ENCODE data around the gene RAPGEF6. TPM values are rescaled to one million over a fixed set of nuclear protein-coding genes. Genes with fewer than 3 reads are reported as not detected.
"Not testable (repeated sequence)": the region's sequence is repeated elsewhere in the genome, so short reads cannot be mapped to it uniquely, and the experiment has no call there.

Gene RAPGEF6
- total RNA-seq, 1 donor = 15.6 TPM

DNA sequence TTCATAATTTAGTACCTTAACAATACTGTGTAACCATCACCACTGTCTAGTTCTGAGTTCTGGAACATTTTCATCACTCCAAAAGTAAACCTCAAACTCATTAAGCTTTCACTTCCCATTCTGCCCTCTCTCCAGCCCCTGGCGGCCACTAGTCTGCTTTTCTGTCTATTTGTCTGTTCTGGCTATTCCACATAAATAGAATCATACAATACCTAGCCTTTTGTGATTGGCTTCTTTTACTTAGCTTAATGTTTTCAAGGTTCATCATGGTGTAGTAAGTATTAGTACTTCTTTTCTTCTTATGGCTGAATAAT, 138.7 kb downstream of the RAPGEF6 start:
- Histone ChIP-seq H3K79me2 (ENCODE audit: insufficient read depth, low read length) (no peaks in the 10 kb centered on the region), H3K36me3 (ENCODE audit: insufficient read depth, low read length) (peaks cover 4% of the 10 kb centered on the region), H4K20me1 (ENCODE audit: insufficient read depth, low read length) (no peaks in the 10 kb centered on the region), H3K27ac (ENCODE audit: low read depth, low read length) (no peak overlapping the region), H2AFZ (ENCODE audit: low read length) (no peak overlapping the region), H3K4me1 (ENCODE audit: insufficient read depth, low read length) (peaks cover 8% of the 10 kb centered on the region), H3K4me2 (ENCODE audit: insufficient read depth, low read length) (no peak overlapping the region), H3K27me3 (ENCODE audit: insufficient read depth, low read length) (no peaks in the 10 kb centered on the region), H3K4me3 (ENCODE audit: insufficient read depth, low read length) (no peak overlapping the region), H3K9me3 (ENCODE audit: low read depth, low read length) (no peaks in the 10 kb centered on the region)
- TF ChIP-seq, protein P1, sequence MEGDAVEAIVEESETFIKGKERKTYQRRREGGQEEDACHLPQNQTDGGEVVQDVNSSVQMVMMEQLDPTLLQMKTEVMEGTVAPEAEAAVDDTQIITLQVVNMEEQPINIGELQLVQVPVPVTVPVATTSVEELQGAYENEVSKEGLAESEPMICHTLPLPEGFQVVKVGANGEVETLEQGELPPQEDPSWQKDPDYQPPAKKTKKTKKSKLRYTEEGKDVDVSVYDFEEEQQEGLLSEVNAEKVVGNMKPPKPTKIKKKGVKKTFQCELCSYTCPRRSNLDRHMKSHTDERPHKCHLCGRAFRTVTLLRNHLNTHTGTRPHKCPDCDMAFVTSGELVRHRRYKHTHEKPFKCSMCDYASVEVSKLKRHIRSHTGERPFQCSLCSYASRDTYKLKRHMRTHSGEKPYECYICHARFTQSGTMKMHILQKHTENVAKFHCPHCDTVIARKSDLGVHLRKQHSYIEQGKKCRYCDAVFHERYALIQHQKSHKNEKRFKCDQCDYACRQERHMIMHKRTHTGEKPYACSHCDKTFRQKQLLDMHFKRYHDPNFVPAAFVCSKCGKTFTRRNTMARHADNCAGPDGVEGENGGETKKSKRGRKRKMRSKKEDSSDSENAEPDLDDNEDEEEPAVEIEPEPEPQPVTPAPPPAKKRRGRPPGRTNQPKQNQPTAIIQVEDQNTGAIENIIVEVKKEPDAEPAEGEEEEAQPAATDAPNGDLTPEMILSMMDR (IDR thresholded peaks at IDR 0.05; ENCODE audit: extremely low read depth, low read depth, low read length) = no peak
- DNase-seq (ENCODE audit: insufficient read length, low spot score, missing footprints) = no peak

DNA sequence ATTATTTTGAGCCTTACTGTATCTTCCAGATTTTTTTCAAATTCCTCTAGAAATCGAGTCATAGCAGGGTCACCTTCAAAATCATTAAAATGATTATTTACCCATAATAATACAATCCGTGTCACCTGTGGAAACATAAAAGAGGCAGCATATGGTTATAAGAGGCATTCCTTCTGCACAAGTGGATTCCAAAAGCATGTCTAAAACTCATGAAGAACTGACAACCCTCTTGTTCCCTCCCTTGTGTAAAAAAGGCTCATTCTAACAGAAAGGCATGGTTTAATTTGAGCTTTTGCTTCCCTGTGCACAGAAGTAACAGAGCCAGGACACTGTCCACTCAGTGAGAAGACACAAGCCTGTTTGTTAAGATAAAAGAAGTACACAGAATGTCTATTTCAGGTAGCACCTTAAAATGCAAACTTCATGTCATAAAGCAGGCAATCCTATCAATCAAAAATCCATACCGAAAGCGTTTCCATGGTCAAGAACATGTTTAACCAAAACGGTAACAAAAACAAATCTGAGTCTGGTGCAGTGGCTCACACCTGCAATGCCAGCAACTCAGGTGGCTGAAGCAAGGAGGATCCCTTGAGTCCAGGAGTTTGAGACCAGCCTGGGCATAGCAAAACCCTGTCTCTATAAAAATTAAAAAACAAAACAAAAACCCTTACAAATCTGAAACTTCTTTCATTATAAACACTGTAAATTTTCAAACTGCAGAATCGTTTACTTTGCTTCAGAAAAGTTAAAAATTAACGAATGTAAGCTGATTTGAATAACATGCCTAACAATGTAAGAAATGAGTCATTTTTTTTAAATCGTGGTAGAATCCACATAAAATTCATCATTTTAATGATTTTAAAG, 139.3 kb downstream of the RAPGEF6 start:
- Histone ChIP-seq H3K4me2 (ENCODE audit: insufficient read depth, low read length) (no peak overlapping the region), H3K4me1 (ENCODE audit: insufficient read depth, low read length) (peaks cover 9% of the 10 kb centered on the region), H4K20me1 (ENCODE audit: insufficient read depth, low read length) (no peaks in the 10 kb centered on the region), H3K36me3 (ENCODE audit: insufficient read depth, low read length) (peaks cover 4% of the 10 kb centered on the region), H3K4me3 (ENCODE audit: insufficient read depth, low read length) (no peak overlapping the region), H3K27me3 (ENCODE audit: insufficient read depth, low read length) (no peaks in the 10 kb centered on the region), H3K9me3 (ENCODE audit: low read depth, low read length) (no peaks in the 10 kb centered on the region), H2AFZ (ENCODE audit: low read length) (no peak overlapping the region), H3K27ac (ENCODE audit: low read depth, low read length) (no peak overlapping the region), H3K79me2 (ENCODE audit: insufficient read depth, low read length) (no peaks in the 10 kb centered on the region)
- no peak for DNase-seq (ENCODE audit: insufficient read length, low spot score, missing footprints)
- TF ChIP-seq, protein P1 (IDR thresholded peaks at IDR 0.05; ENCODE audit: extremely low read depth, low read depth, low read length) = no peak

DNA sequence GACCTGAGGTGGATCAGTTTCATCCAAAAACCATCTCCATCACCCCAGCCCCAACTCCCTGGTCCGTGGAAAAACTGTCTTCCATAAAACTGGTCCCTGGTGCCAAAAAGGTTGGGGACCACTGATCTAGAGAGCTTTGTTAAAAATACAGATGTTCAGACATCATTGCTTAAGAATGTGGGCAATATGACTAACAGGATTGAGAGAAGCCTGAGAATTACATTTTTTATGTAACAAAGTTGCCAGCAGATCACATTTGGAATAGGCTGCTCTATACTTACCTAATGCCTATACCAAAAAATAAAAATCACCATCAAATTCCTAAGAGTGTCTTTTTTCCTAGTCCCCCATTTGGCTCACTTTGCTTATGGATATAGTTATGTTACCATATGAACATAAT, 143.3 kb downstream of the RAPGEF6 start:
- Histone ChIP-seq H3K4me1 (ENCODE audit: insufficient read depth, low read length) (peaks cover 22% of the 10 kb centered on the region), H3K4me2 (ENCODE audit: insufficient read depth, low read length) (no peak overlapping the region), H3K27me3 (ENCODE audit: insufficient read depth, low read length) (no peaks in the 10 kb centered on the region), H3K79me2 (ENCODE audit: insufficient read depth, low read length) (no peaks in the 10 kb centered on the region), H3K9me3 (ENCODE audit: low read depth, low read length) (no peaks in the 10 kb centered on the region), H3K36me3 (ENCODE audit: insufficient read depth, low read length) (peaks cover 4% of the 10 kb centered on the region), H2AFZ (ENCODE audit: low read length) (no peak overlapping the region), H4K20me1 (ENCODE audit: insufficient read depth, low read length) (no peaks in the 10 kb centered on the region), H3K27ac (ENCODE audit: low read depth, low read length) (peak overlapping the region; percentile 51), H3K4me3 (ENCODE audit: insufficient read depth, low read length) (no peak overlapping the region)
- DNase-seq (ENCODE audit: insufficient read length, low spot score, missing footprints) = peak; percentile 13
- TF ChIP-seq, protein P1 (IDR thresholded peaks at IDR 0.05; ENCODE audit: extremely low read depth, low read depth, low read length) = no peak

DNA sequence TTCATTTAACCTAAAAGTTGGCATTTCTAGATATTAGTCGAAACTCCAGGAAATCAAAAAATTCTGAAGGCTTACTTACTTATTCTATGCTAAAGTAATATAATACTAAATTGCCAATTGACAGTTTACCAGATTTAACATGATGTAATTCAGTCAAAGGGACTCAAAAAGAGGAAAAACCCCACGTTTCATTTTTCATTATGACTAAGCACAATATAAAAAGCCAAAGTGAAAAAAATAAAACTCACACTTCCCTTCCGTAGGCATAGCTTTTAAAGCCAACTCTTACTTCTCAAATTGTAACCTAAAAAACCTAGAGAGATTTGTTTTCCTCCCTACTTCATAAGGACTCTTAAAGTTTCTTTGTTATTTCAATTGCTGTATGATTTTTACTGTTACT, 146.6 kb downstream of the RAPGEF6 start:
- H3K4me2 ChIP-seq (ENCODE audit: insufficient read depth, low read length) = peak overlapping the region; percentile 62
- no peaks in the 10 kb centered on the region for H3K36me3 ChIP-seq (ENCODE audit: insufficient read depth, low read length)
- H3K4me3 ChIP-seq (ENCODE audit: insufficient read depth, low read length) = peak overlapping the region; percentile 28
- H3K4me1 ChIP-seq (ENCODE audit: insufficient read depth, low read length) = peaks cover 22% of the 10 kb centered on the region
- no peaks in the 10 kb centered on the region for H3K27me3 ChIP-seq (ENCODE audit: insufficient read depth, low read length)
- DNase-seq (ENCODE audit: insufficient read length, low spot score, missing footprints) = peak; percentile 0
- TF ChIP-seq, protein P1 (IDR thresholded peaks at IDR 0.05; ENCODE audit: extremely low read depth, low read depth, low read length) = no peak
- H4K20me1 ChIP-seq (ENCODE audit: insufficient read depth, low read length) = no peaks in the 10 kb centered on the region
- peak overlapping the region; percentile 43 for H2AFZ ChIP-seq (ENCODE audit: low read length)
- H3K9me3 ChIP-seq (ENCODE audit: low read depth, low read length) = no peaks in the 10 kb centered on the region
- peak overlapping the region; percentile 78 for H3K27ac ChIP-seq (ENCODE audit: low read depth, low read length)
- H3K79me2 ChIP-seq (ENCODE audit: insufficient read depth, low read length) = no peaks in the 10 kb centered on the region

DNA sequence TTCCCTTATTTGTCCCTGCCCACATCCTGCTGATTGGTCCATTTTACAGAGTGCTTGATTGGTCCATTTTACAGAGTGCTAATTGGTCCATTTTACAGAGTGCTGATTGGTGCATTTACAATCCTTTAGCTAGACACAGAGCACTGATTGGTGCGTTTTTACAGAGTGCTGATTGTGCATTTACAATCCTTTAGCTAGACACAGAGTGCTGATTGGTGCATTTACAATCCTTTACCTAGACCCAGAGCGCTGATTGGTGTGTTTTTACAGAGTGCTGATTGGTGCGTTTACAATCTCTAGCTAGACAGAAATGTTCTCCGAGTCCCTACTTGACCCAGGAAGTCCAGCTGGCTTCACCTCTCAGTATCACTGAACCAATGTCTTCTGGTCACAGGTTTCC, 147.7 kb downstream of the RAPGEF6 start:
- not testable (repeated sequence) for H3K79me2 ChIP-seq (ENCODE audit: insufficient read depth, low read length); H2AFZ ChIP-seq (ENCODE audit: low read length); H3K27me3 ChIP-seq (ENCODE audit: insufficient read depth, low read length); H3K9me3 ChIP-seq (ENCODE audit: low read depth, low read length); H3K36me3 ChIP-seq (ENCODE audit: insufficient read depth, low read length); H3K4me2 ChIP-seq (ENCODE audit: insufficient read depth, low read length); H4K20me1 ChIP-seq (ENCODE audit: insufficient read depth, low read length); H3K4me3 ChIP-seq (ENCODE audit: insufficient read depth, low read length); H3K27ac ChIP-seq (ENCODE audit: low read depth, low read length)
- peak; percentile 1 for DNase-seq (ENCODE audit: insufficient read length, low spot score, missing footprints)
- H3K4me1 ChIP-seq (ENCODE audit: insufficient read depth, low read length) = peaks cover 22% of the 10 kb centered on the region

All from osteoblast (primary cell).